Endothelial cell of umbilical vein (primary cell): ENCODE measurements around the gene PARD6G. TPM values are rescaled to one million over a fixed set of nuclear protein-coding genes. Genes with fewer than 3 reads are reported as not detected.

Source experiments
- BruUV-seq: library from RNA; stranded (reverse); fragments of 400-500 nt; replicated peaks from 2 replicates; lab custom pipeline; 2021; lab: Mats Ljungman, UMichigan
- CTCF ChIA-PET: fragments of 300-600, 350-600 bp; sonication (Branson Sonifier 250); formaldehyde crosslinking; loops from one replicate; lab custom pipeline; 2021; ENCODE audit warnings: antibody characterized with exemption, inconsistent platforms; lab: Charles Lee
- POLR2A ChIA-PET: fragments of 300-600, 350-600 bp; sonication (Branson Sonifier 250); formaldehyde crosslinking; loops from one replicate; lab custom pipeline; 2021; ENCODE audit warnings: antibody characterized with exemption, inconsistent platforms; lab: Charles Lee
- DNase-seq: peaks from one replicate; pipeline ENCODE4 v3.0.0-alpha.2; 2011; ENCODE audit warnings: low read depth, low spot score
- FAIRE-seq: peaks from 2 replicates; lab custom pipeline; 2011; peaks lifted over from hg19 to GRCh38; lab: Jason Lieb, UNC
- H2AFZ ChIP-seq: 2 replicates; pipeline ENCODE4 v1.6.0; 2012; ENCODE audit warnings: low read depth, low read length, control low read depth, inconsistent platforms
- H3K27ac ChIP-seq: 2 replicates; pipeline ENCODE4 v1.5.1; 2011; ENCODE audit warnings: low read depth, mild to moderate bottlenecking, control low read depth, low read length, moderate library complexity; ENCODE audit not compliant: insufficient read depth
- H3K27me3 ChIP-seq, 2 experiments: 2 replicates each; pipeline versions ENCODE4 v1.6.0 to v1.6.1; 2011; ENCODE audit warnings: low read length in 2 of 2, mixed read lengths in 1 of 2; ENCODE audit not compliant: control insufficient read depth in 2 of 2, insufficient read depth in 2 of 2
- H3K36me3 ChIP-seq, 2 experiments: 2 replicates in 1 of 2; 3 replicates in 1 of 2; pipeline ENCODE4 v1.5.1; 2011; ENCODE audit warnings: low read length in 2 of 2, mild to moderate bottlenecking in 1 of 2, moderate library complexity in 1 of 2; ENCODE audit not compliant: control insufficient read depth in 2 of 2, insufficient read depth in 2 of 2; ENCODE audit errors: extremely low read depth in 1 of 2
- H3K4me1 ChIP-seq: 3 replicates; pipeline ENCODE4 v1.5.1; 2011; ENCODE audit warnings: mild to moderate bottlenecking, low read length; ENCODE audit not compliant: control insufficient read depth, insufficient read depth; ENCODE audit errors: extremely low read depth
- H3K4me2 ChIP-seq: 2 replicates; pipeline ENCODE4 v1.6.1; 2011; ENCODE audit warnings: low read length, control low read depth, mixed read lengths; ENCODE audit not compliant: insufficient read depth
- H3K4me3 ChIP-seq, 3 experiments: fragments of 200-600 bp in 1 of 3; sonication (generic), shearing (Covaris generic) in 1 of 3; replicated peaks in 1 of 3; 2 replicates each; pipeline ENCODE4 v1.5.1; 2011 to 2016; ENCODE audit warnings: control low read depth in 3 of 3, low read length in 3 of 3, mild to moderate bottlenecking in 2 of 3, inconsistent platforms in 1 of 3, low read depth in 1 of 3, moderate library complexity in 1 of 3; ENCODE audit not compliant: insufficient read depth in 1 of 3
- H3K79me2 ChIP-seq: 2 replicates; pipeline ENCODE4 v1.6.0; 2012; ENCODE audit warnings: low read length, inconsistent platforms; ENCODE audit not compliant: control insufficient read depth, insufficient read depth
- H3K9ac ChIP-seq: replicated peaks from 2 replicates; pipeline ENCODE3; 2011; ENCODE audit warnings: low read length, control low read depth; ENCODE audit not compliant: insufficient read depth; ENCODE audit errors: extremely low read depth
- H3K9me1 ChIP-seq: replicated peaks from 3 replicates; pipeline ENCODE4 v1.6.0; 2011; ENCODE audit warnings: mild to moderate bottlenecking, low read length; ENCODE audit not compliant: control insufficient read depth, insufficient read depth; ENCODE audit errors: extremely low read depth
- H3K9me3 ChIP-seq: replicated peaks from 2 replicates; pipeline ENCODE4 v1.5.1; 2012; ENCODE audit warnings: low read length, inconsistent platforms; ENCODE audit not compliant: control insufficient read depth, insufficient read depth
- H4K20me1 ChIP-seq: replicated peaks from 2 replicates; pipeline ENCODE3; 2011; ENCODE audit warnings: mild to moderate bottlenecking, low read length; ENCODE audit not compliant: control insufficient read depth, insufficient read depth; ENCODE audit errors: extremely low read depth
- CTCF ChIP-seq, 2 donors: IDR thresholded peaks; 1 replicate in 1 of 2; 2 replicates in 1 of 2; pipeline ENCODE4 v1.5.1; 2011; ENCODE audit warnings: low read length in 2 of 2, mild to moderate bottlenecking in 2 of 2, moderate library complexity in 2 of 2, control low read depth in 1 of 2, inconsistent platforms in 1 of 2, low read depth in 1 of 2; ENCODE audit not compliant: insufficient read depth in 1 of 2; ENCODE audit errors: extremely low read depth in 1 of 2
- EZH2 ChIP-seq: IDR thresholded peaks from 2 replicates; pipeline ENCODE4 v1.6.1; 2012; ENCODE audit warnings: borderline replicate concordance, low read depth, mild to moderate bottlenecking, moderate library complexity, low read length, inconsistent platforms; ENCODE audit not compliant: severe bottlenecking
- FOS ChIP-seq: IDR thresholded peaks from 2 replicates; pipeline ENCODE4 v1.6.1; 2011; ENCODE audit warnings: mild to moderate bottlenecking, low read length, moderate library complexity, borderline replicate concordance; ENCODE audit not compliant: insufficient read depth
- GATA2 ChIP-seq: IDR thresholded peaks from 2 replicates; pipeline ENCODE4 v1.7.0; 2011; ENCODE audit warnings: low read depth, mild to moderate bottlenecking, moderate library complexity, mixed read lengths, low read length; ENCODE audit not compliant: insufficient read length, insufficient read depth
- JUN ChIP-seq: IDR thresholded peaks from 2 replicates; pipeline ENCODE4 v1.6.1; 2011; ENCODE audit warnings: borderline replicate concordance, low read depth; ENCODE audit not compliant: insufficient read length, insufficient read depth
- MAX ChIP-seq: IDR thresholded peaks from 2 replicates; pipeline ENCODE4 v1.6.1; 2011; ENCODE audit not compliant: insufficient read depth, insufficient read length
- MYC ChIP-seq: IDR thresholded peaks from one replicate; pipeline ENCODE4 v1.6.1; 2011; ENCODE audit warnings: mild to moderate bottlenecking, low read depth, low read length
- POLR2A ChIP-seq: IDR thresholded peaks from 2 replicates; pipeline ENCODE4 v1.6.1; 2012; ENCODE audit warnings: low read depth, mild to moderate bottlenecking, control low read depth, low read length
- POLR2AphosphoS5 ChIP-seq: IDR thresholded peaks from 2 replicates; pipeline ENCODE4 v1.6.1; 2012; ENCODE audit warnings: low read depth, mild to moderate bottlenecking, control low read depth, low read length, moderate library complexity; ENCODE audit not compliant: insufficient read depth
- dilution Hi-C: fragments of 300-500 bp; cut with MboI; formaldehyde crosslinking; loops from one replicate; pipeline ENCODE4 v1.15.0; 2019; ENCODE audit warnings: low sequenced_read_pairs; ENCODE audit not compliant: extremely low pct_ligation_motif_present
- intact Hi-C: fragments of 100-400 bp; cut with micrococcal nuclease; formaldehyde crosslinking; loops from one replicate; pipeline ENCODE4 v1.10.0; 2022
- polyA plus RNA-seq, 4 experiments: library from polyadenylated mRNA; depleted of rRNA in 3 of 4; stranded (reverse) in 3 of 4; unstranded in 1 of 4; fragments of >200 nt; gene quantifications; 2 replicates each; pipeline versions ENCODE4 v1.2.1 to v1.2.3, GENCODE V29; 2011 to 2012; ENCODE audit warnings: missing spikeins in 1 of 4
- total RNA-seq: library from RNA; stranded (reverse); gene quantifications from 2 replicates; pipeline ENCODE4 v1.2.3, GENCODE V29; 2021

The PARD6G gene
- total and polyA plus RNA-seq, 2 donors (not counting 3 experiments of a cell fraction or from before 2014, with no cell fraction given), result 1.2 to 1.8 TPM

- intact Hi-C loops (no loop called here), dilution Hi-C loops (no loop called here)
- Histone ChIP-seq H2AFZ (no peak overlapping the region), H3K27me3 (no peaks in the 10 kb centered on the region), H3K27ac (no peak overlapping the region), H4K20me1 (no peaks in the 10 kb centered on the region), H3K4me2 (no peak overlapping the region), H3K9me3 (no peaks in the 10 kb centered on the region), H3K9me1 (no peaks in the 10 kb centered on the region), H3K4me1 (no peaks in the 10 kb centered on the region), H3K4me3 (no peak overlapping the region), H3K79me2 (no peaks in the 10 kb centered on the region), H3K36me3 (no peaks in the 10 kb centered on the region), H3K9ac (no peak overlapping the region)
- no TSS peak for BruUV-seq
- FAIRE-seq, result no peak
- DNase-seq, result no peak
- POLR2A ChIA-PET, result no interaction called here
- CTCF ChIA-PET, result no interaction called here
- TF ChIP-seq MAX (no peak), CTCF (IDR thresholded peaks at IDR 0.05; ENCODE audit: extremely low read depth in 1 of 2, insufficient read depth in 1 of 2, low read depth in 1 of 2, low read length in 2 of 2) (no peak), MYC (no peak), EZH2 (no peak), POLR2A (no peak), FOS (no peak), GATA2 (no peak), POLR2AphosphoS5 (no peak), JUN (no peak)
These were observed 84.1 kb downstream of the PARD6G start for GRCh38 chr18:80163183-80163582.
